22Rv1 (cell line): ENCODE data around the gene PHLDB2.

ENCODE experiments used
- CTCF ChIP-seq: fragments of 450-650 bp; IDR thresholded peaks from 2 replicates; pipeline ENCODE4 v1.5.1; 2017; ENCODE audit warnings: mild to moderate bottlenecking
- ZFX ChIP-seq: fragments of 450-650 bp; IDR thresholded peaks from 2 replicates; pipeline ENCODE4 v1.6.1; 2017; ENCODE audit warnings: antibody characterized with exemption, borderline replicate concordance

GRCh38 chr3:112009670-112010069 lies 150.6 kb downstream of the PHLDB2 start:
- no peak for TF ChIP-seq CTCF
- TF ChIP-seq ZFX: no peak
